T47D (cell line): ENCODE measurements around the gene CFC1.
"Not testable (repeated sequence)": the region's sequence is repeated elsewhere in the genome, so short reads cannot be mapped to it uniquely, and the experiment has no call there.

ENCODE experiments used
- DNase-seq, 2 experiments: peaks; one replicate each; pipeline versions ENCODE4 v3.0.0 to v3.0.0-alpha.2; 2011 to 2012; ENCODE audit warnings: low read depth in 1 of 2, low spot score in 1 of 2
- in situ Hi-C: cut with HindIII; loops from 2 replicates; pipeline ENCODE4 v1.10.0; 2016; ENCODE audit warnings: low sequenced_read_pairs, low pct_unique_long_range_greater_than_20kb

CFC1 gene

GRCh38 chr2:130599393-130599792, at the start of gene CFC1:
CFC1 (minus strand) TSS chr2:130599575; CDS start chr2:130599287, 288 bp downstream.
- DNase-seq, in situ Hi-C loops: not testable (repeated sequence)

DNA sequence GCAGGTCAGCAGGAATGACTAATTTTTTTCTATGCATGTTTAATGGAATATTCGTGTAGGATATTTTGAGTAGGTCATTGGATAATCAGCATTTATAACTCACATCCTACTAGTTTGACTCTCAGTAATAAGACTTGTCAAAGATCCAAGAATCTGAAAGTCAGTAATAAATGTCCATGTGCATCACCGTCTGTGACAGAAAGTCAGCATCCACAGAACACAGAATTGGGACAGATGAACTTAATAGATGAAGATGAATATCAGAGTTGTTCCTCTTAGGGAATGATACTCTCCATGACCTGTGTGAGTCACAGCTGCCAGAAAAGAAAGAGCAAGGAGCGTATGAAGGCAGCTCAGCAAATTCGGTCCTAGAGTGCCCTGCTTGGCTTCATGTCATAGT, 42.3 kb upstream of the CFC1 start:
- DNase-seq, in situ Hi-C loops: not testable (repeated sequence)

GRCh38 chr2:130638973-130639372, 39.6 kb upstream of the CFC1 start:
- in situ Hi-C loops, DNase-seq: not testable (repeated sequence)

DNA sequence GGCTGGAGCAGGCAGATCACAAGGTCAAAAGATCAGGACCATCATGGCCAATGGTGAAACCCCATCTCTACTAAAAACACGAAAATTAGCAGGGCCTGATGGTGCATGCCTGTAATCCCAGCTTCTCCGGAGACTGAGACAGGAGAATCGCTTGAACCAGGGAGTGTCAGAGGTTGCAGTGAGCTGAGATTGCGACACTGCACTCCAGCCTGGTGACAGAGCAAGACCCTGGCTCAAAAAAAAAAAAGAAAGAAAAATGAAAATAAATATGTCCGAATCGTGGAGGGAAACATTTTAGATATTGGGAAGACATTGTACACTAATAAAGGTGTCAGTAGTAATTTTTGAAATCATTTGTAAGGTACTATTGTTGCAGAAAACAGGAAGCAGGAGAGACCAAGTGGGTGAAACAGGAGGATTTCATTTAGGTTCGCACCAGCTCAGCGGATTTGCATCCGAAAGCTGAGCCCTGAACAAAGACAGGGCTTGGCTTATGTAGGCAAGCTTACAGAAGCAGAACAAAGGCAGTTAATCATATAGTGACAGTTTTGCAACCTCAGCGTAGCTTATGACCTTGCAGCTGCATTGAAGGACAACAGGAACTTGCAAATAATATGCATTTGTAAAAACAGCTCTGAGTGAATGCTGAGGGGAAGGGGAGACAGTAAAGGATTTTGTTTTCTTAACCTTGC, 29.6 kb upstream of the CFC1 start:
- DNase-seq, in situ Hi-C loops: not testable (repeated sequence)

DNA sequence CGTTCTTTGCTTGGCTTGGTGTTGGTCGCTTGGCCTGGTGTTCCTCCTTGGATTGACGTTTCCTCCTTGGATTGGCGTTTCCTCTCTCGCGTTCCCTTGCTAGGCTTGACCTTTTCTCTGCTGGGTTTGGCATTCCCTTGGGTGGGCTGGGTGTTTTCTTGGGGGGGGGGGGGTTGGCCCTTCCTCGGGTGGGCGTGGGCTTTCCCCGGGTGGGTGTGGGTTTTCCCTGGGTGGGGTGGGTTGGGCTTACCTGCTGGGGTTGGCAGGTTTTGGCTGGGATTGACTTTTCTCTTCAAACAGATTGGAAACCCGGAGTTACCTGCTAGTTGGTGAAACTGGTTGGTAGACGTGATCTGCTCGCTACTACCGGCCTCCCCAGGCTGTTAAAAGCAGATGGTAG, 11.8 kb upstream of the CFC1 start, which contains the start of gene POTEJ:
TSS of gene POTEJ (plus strand) at position 301 of the 400 bp plus-strand sequence. CDS start at position 394, 93 bp downstream.
- DNase-seq, in situ Hi-C loops: not testable (repeated sequence)

DNA sequence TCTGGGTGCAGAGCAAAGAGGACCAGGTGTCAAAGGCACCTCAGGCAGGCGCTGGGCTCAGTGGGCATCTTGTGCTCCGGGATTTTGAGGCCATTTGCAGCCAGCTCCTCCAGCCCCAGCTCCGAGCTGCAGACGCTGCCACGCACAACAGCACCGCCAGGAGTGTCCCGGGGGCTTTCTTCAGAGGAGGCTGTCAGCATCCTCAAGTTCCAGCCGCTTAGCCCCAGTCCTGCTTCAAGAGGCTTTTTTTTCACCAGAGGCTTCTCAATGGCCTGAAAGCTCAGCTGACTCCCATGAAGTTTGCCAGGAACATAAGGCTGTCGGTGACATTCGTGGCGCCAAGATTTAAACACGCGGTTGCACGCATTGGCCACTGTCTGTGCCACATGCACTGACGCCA, 11.1 kb upstream of the CFC1 start:
- in situ Hi-C loops, DNase-seq: not testable (repeated sequence)

- DNase-seq = not testable (repeated sequence)
Measured at GRCh38 chr2:130609002-130609920, 9.9 kb upstream of the CFC1 start.

DNA sequence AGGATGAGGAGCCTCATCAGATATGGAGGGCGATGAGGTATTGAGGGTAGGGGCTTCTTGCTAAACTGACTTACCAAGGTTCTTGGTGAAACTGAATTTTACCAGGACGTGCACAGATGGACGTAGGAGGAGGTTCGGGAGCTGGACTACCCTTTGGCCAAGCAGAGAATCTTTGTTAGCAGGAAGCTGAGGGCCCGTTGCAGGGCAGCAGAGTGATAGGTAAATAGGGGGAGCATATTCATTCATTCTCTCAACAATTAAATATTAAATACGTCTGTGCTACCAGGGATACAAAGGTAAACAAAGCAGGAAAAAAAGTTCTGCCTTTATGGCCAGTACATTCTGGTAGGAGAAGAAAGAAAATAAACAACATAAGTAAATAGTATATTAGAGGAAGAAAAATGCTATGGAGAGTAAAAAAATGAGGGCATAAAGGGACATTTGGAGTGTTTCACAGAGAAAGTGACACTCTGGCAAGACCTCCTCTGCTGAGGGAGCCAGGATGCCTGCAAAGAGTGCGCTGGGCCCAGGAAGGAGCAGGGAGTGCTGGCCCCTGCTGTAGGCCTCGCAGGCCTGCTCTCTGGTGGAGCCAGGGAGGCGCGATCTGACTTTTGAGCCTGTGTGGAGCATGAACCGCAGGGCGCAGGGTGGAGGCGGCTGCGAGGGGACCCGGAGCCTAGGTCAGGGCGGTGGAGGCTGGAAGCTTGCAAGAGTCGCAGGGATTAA, 9.1 kb upstream of the CFC1 start:
- DNase-seq, in situ Hi-C loops: not testable (repeated sequence)

More at GRCh38 chr2:130609002-130609920, 9.9 kb upstream of the CFC1 start:
- in situ Hi-C loops = not testable (repeated sequence)

GRCh38 chr2:130601648-130602302, 2.4 kb upstream of the CFC1 start:
- in situ Hi-C loops, DNase-seq: not testable (repeated sequence)

GRCh38 chr2:130599926-130600325, 551 bp upstream of the CFC1 start:
- in situ Hi-C loops, DNase-seq: not testable (repeated sequence)

- in situ Hi-C loops, DNase-seq: not testable (repeated sequence)
Measured at GRCh38 chr2:130598463-130598862, 912 bp downstream of the CFC1 start.

- in situ Hi-C loops, DNase-seq: not testable (repeated sequence)
Measured at GRCh38 chr2:130597994-130598393, 1.4 kb downstream of the CFC1 start.

- DNase-seq, in situ Hi-C loops: not testable (repeated sequence)
Measured at GRCh38 chr2:130596757-130597156, 2.6 kb downstream of the CFC1 start.

DNA sequence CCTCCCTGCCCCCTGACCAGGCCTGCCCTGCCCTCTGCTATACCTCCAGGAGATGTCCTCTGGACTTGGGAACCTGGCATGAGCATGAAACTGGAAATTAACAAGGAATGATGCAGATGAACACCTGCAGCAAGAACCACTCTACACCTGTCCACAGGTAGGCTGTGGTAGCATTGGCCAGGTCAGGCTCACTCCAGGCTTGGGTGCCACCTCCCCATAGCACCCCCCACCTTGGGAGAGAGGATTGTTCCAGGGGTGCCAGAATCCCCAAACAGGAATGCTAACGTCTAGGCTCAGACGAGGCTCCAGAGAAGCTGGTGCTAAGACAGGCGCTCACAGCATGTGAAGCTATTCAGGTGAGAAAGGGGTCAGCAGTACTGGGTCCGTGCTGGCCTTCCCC, 5.4 kb downstream of the CFC1 start:
- DNase-seq, in situ Hi-C loops: not testable (repeated sequence)

DNA sequence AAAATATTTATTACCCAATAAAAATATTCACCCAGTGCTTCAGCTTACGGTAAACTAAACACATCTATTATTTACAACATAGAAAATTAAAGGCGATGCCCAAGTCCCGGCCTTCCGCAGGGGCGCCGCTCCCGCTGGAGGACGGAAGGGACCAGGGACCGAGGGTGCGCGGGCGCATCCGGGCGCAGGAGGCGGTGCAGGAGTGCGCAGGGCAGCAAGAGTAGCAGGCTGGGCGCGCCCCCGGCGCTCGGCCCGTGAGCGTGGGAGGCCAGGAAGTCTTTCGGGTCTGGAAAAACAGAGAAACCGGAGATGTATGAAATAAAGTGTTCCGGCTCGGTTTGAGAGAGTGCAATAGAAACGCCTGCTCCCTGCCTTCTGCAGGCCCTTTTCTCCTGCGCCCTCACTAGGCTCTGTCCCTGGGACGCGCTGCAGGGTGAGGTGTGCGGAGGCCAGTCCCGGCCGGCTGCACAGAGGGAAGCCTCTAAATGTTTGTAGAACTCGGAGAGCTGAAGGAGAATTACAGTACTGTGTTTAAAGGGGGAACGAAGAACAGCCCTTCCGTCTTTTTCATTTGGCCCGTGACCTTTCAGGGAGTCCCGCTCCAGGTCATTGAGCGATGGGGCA, 6.5 kb downstream of the CFC1 start:
- not testable (repeated sequence) for DNase-seq

GRCh38 chr2:130590842-130591359, 8.5 kb downstream of the CFC1 start:
- in situ Hi-C loops, DNase-seq: not testable (repeated sequence)

More for the DNA sequence above, 6.5 kb downstream of the CFC1 start:
- in situ Hi-C loops = not testable (repeated sequence)
